ENCODE results near the gene DYNC1H1.
"Not testable (repeated sequence)": the region's sequence is repeated elsewhere in the genome, so short reads cannot be mapped to it uniquely, and the experiment has no call there.

The DYNC1H1 gene

GRCh38 chr14:101965770-101966722 is 1.7 kb downstream of the DYNC1H1 start:
- FAIRE-seq = peak; percentile 50

GRCh38 chr14:101966742-101967141 is 2.4 kb downstream of the DYNC1H1 start:
- FAIRE-seq = no peak

- FAIRE-seq = no peak
Measured at GRCh38 chr14:101968186-101968585, 3.8 kb downstream of the DYNC1H1 start.

- no peak for FAIRE-seq
Measured at GRCh38 chr14:101969481-101969880, 5.1 kb downstream of the DYNC1H1 start.

- FAIRE-seq = no peak
Measured at GRCh38 chr14:101970830-101971400, 6.5 kb downstream of the DYNC1H1 start.

- FAIRE-seq = not testable (repeated sequence)
Measured at GRCh38 chr14:101971458-101971857, 7.1 kb downstream of the DYNC1H1 start.

GRCh38 chr14:101972126-101972866 is 7.9 kb downstream of the DYNC1H1 start:
- no peak for FAIRE-seq

- FAIRE-seq = no peak
Measured at GRCh38 chr14:101973356-101973755, 9.0 kb downstream of the DYNC1H1 start.

- FAIRE-seq = no peak
Measured at GRCh38 chr14:101975231-101975630, 10.9 kb downstream of the DYNC1H1 start.

GRCh38 chr14:101977311-101978071 is 13.1 kb downstream of the DYNC1H1 start:
- no peak for FAIRE-seq

- no peak for FAIRE-seq
Measured at GRCh38 chr14:101979666-101980065, 15.3 kb downstream of the DYNC1H1 start.

- no peak for FAIRE-seq
Measured at GRCh38 chr14:101980251-101980650, 15.9 kb downstream of the DYNC1H1 start.

- peak; percentile 83 for FAIRE-seq
Measured at GRCh38 chr14:101980700-101981099, 16.3 kb downstream of the DYNC1H1 start.

GRCh38 chr14:101982621-101983020 is 18.2 kb downstream of the DYNC1H1 start:
- no peak for FAIRE-seq

GRCh38 chr14:101984831-101985230 is 20.5 kb downstream of the DYNC1H1 start:
- not testable (repeated sequence) for FAIRE-seq

GRCh38 chr14:101985957-101986356 is 21.6 kb downstream of the DYNC1H1 start:
- FAIRE-seq = no peak

- no peak for FAIRE-seq
Measured at GRCh38 chr14:101986953-101987352, 22.6 kb downstream of the DYNC1H1 start.

- no peak for FAIRE-seq
Measured at GRCh38 chr14:101988377-101988776, 24.0 kb downstream of the DYNC1H1 start.

- no peak for FAIRE-seq
Measured at GRCh38 chr14:101991352-101991751, 27.0 kb downstream of the DYNC1H1 start.

GRCh38 chr14:101992708-101993107 is 28.3 kb downstream of the DYNC1H1 start:
- no peak for FAIRE-seq

GRCh38 chr14:101997429-101998336 is 33.3 kb downstream of the DYNC1H1 start:
- FAIRE-seq = no peak

- FAIRE-seq = no peak
Measured at GRCh38 chr14:102000902-102001301, 36.5 kb downstream of the DYNC1H1 start.

Measured in G401.6 (cell line).